ENCODE measurements around the gene DAB2.

The DAB2 gene

GRCh38 chr5:39396843-39397242 lies 27.9 kb downstream of the DAB2 start:
- H3K27me3 Mint-ChIP-seq: no peaks in the 10 kb centered on the region
- H3K4me1 Mint-ChIP-seq: peaks cover 5% of the 10 kb centered on the region
- DNase-seq (no peak), ATAC-seq (no peak)
- no peak overlapping the region for H3K4me3 Mint-ChIP-seq
- H3K27ac Mint-ChIP-seq: no peak overlapping the region
- H3K9me3 Mint-ChIP-seq: no peaks in the 10 kb centered on the region
- H3K36me3 Mint-ChIP-seq (ENCODE audit: low read depth): no peaks in the 10 kb centered on the region

- Mint-ChIP-seq H3K27ac (no peak overlapping the region), H3K9me3 (no peaks in the 10 kb centered on the region), H3K36me3 (ENCODE audit: low read depth) (no peaks in the 10 kb centered on the region), H3K27me3 (no peaks in the 10 kb centered on the region), H3K4me1 (peaks cover 5% of the 10 kb centered on the region), H3K4me3 (no peak overlapping the region)
- no peak for ATAC-seq
- no peak for DNase-seq
These were observed 29.3 kb downstream of the DAB2 start for GRCh38 chr5:39395521-39395920.

- no peak overlapping the region for H3K4me3 Mint-ChIP-seq
- no peak for DNase-seq
- H3K27ac Mint-ChIP-seq: no peak overlapping the region
- no peaks in the 10 kb centered on the region for H3K9me3 Mint-ChIP-seq
- peaks cover 5% of the 10 kb centered on the region for H3K4me1 Mint-ChIP-seq
- ATAC-seq: no peak
- H3K36me3 Mint-ChIP-seq (ENCODE audit: low read depth): no peaks in the 10 kb centered on the region
- H3K27me3 Mint-ChIP-seq: no peaks in the 10 kb centered on the region
These were observed 29.8 kb downstream of the DAB2 start for GRCh38 chr5:39394946-39395345.

GRCh38 chr5:39390945-39391344 lies 33.8 kb downstream of the DAB2 start:
- H3K27ac Mint-ChIP-seq: no peak overlapping the region
- DNase-seq (no peak), ATAC-seq (no peak)
- no peaks in the 10 kb centered on the region for H3K27me3 Mint-ChIP-seq
- no peak overlapping the region for H3K4me3 Mint-ChIP-seq
- no peaks in the 10 kb centered on the region for H3K9me3 Mint-ChIP-seq
- no peaks in the 10 kb centered on the region for H3K4me1 Mint-ChIP-seq
- H3K36me3 Mint-ChIP-seq (ENCODE audit: low read depth): no peaks in the 10 kb centered on the region

DNA sequence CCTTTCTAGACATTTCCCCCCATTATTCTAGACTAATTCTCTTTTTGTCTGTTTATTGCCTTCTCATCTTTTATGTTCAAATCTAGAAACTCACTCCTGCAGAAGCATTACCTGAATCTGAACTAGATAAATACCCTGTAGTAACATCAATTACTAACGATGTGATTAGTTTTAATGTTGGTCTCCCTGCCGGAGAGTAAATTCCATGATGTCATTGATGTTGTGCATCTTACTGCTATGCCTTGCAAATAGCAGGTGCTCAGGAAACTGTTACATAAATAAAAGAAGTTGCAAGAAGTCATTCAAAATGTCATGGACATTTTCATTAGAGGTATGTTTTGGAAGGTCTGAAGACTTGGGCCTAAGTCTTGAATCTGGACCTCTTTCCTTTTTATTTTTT lies 37.5 kb downstream of the DAB2 start:
- Mint-ChIP-seq H3K4me1 (no peaks in the 10 kb centered on the region), H3K4me3 (no peak overlapping the region), H3K36me3 (ENCODE audit: low read depth) (no peaks in the 10 kb centered on the region), H3K27ac (no peak overlapping the region), H3K9me3 (no peaks in the 10 kb centered on the region), H3K27me3 (no peaks in the 10 kb centered on the region)
- no peak for DNase-seq
- no peak for ATAC-seq

DNA sequence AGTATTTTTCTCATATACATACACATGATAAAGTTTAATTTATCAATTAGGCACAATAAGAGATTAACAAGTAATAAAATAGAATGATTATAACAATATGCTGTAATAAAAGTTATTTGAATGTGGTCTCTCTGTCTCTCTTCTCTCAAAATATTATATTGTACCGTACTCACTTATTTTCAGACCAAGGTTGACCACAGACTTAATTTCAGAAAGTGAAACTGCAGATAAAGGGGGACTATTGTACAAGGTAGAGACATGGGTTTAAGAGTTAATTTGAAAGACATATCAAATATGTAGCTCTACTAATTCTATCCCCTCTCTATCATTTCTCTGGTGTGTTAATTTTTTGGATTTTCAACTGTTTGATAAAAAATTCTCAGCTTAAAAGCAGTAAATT lies 40.5 kb downstream of the DAB2 start:
- Mint-ChIP-seq H3K9me3 (no peaks in the 10 kb centered on the region), H3K27ac (no peak overlapping the region), H3K4me3 (no peak overlapping the region), H3K36me3 (ENCODE audit: low read depth) (no peaks in the 10 kb centered on the region), H3K27me3 (no peaks in the 10 kb centered on the region), H3K4me1 (no peaks in the 10 kb centered on the region)
- DNase-seq (no peak), ATAC-seq (no peak)

DNA sequence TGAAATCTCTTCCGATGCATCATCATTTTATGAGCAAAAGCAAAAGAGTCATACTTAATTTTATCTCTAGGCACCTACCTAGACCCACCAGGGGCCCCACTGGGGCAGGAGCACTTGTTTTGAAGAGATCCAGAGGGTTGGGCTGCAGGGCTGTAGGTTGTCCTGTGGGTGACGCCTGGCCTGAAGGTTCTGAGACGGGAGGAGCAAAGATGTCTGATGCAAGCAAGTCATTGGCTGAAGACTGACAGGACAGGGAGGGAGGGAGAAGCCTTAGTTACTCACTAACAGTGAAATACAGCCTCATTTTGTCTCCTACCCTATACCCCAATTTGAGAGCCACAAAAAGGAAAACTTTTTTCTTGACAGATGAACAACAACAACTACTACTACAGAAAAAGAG lies 43.4 kb downstream of the DAB2 start:
- ATAC-seq: no peak
- Mint-ChIP-seq H3K27me3 (peaks cover 1% of the 10 kb centered on the region), H3K36me3 (ENCODE audit: low read depth) (no peaks in the 10 kb centered on the region), H3K27ac (no peak overlapping the region), H3K4me1 (no peaks in the 10 kb centered on the region), H3K4me3 (no peak overlapping the region), H3K9me3 (no peaks in the 10 kb centered on the region)
- no peak for DNase-seq

- DNase-seq (no peak), ATAC-seq (no peak)
- Mint-ChIP-seq H3K9me3 (no peaks in the 10 kb centered on the region), H3K36me3 (ENCODE audit: low read depth) (no peaks in the 10 kb centered on the region), H3K4me3 (no peak overlapping the region), H3K27ac (no peak overlapping the region), H3K27me3 (peaks cover 1% of the 10 kb centered on the region), H3K4me1 (no peaks in the 10 kb centered on the region)
These were observed 45.1 kb downstream of the DAB2 start for GRCh38 chr5:39379693-39380092.

- DNase-seq (no peak), ATAC-seq (no peak)
- Mint-ChIP-seq H3K9me3 (no peaks in the 10 kb centered on the region), H3K36me3 (ENCODE audit: low read depth) (no peaks in the 10 kb centered on the region), H3K27ac (no peak overlapping the region), H3K4me1 (no peaks in the 10 kb centered on the region), H3K4me3 (no peak overlapping the region), H3K27me3 (peaks cover 1% of the 10 kb centered on the region)
These were observed 47.2 kb downstream of the DAB2 start for GRCh38 chr5:39377613-39378012.

DNA sequence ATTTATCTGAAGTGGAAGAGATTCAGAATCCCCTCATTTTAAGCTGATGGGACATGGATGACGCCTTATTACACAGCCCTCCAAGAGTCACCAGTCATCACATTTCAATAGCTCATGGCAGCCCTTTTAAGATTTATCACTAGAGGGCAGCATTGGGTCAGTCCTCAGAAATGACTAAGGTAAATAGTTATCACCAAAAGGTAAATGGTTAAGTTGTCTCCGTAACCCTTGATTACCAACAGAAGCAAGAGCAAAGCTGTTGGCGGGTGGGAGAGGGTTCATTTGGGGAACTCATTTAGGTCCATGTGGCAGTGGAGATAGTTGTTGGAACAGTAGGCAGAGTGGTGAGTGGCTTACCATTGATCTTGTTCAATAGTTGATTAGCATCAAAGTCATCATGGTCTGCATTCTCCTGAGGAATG lies 48.5 kb downstream of the DAB2 start:
- Mint-ChIP-seq H3K36me3 (ENCODE audit: low read depth) (no peaks in the 10 kb centered on the region), H3K4me1 (no peaks in the 10 kb centered on the region), H3K27ac (no peak overlapping the region), H3K27me3 (peaks cover 1% of the 10 kb centered on the region), H3K9me3 (no peaks in the 10 kb centered on the region), H3K4me3 (no peak overlapping the region)
- DNase-seq (peak; percentile 22), ATAC-seq (no peak)

DNA sequence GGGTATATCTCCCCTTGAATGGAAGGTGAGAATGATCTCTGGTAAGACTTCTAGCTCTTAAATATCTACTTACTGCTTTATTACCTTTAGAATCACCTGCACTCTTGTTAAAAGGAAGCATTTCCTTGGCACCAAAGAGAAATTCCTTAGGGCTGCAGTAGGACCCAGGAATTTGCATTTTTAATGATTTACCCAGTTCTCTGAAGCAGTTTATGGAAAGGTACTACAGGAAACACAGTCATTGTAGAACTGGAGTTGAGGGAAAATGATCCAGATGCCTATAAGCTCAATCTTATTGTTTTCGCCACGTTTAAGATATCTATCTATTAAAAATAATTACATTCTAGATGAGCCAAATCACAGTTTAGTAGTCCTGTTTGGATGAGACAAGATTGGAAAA lies 51.0 kb downstream of the DAB2 start:
- ATAC-seq: no peak
- peaks cover 2% of the 10 kb centered on the region for H3K4me1 Mint-ChIP-seq
- no peaks in the 10 kb centered on the region for H3K36me3 Mint-ChIP-seq (ENCODE audit: low read depth)
- H3K27me3 Mint-ChIP-seq: peaks cover 1% of the 10 kb centered on the region
- no peak overlapping the region for H3K27ac Mint-ChIP-seq
- H3K9me3 Mint-ChIP-seq: no peaks in the 10 kb centered on the region
- no peak for DNase-seq
- no peak overlapping the region for H3K4me3 Mint-ChIP-seq

DNA sequence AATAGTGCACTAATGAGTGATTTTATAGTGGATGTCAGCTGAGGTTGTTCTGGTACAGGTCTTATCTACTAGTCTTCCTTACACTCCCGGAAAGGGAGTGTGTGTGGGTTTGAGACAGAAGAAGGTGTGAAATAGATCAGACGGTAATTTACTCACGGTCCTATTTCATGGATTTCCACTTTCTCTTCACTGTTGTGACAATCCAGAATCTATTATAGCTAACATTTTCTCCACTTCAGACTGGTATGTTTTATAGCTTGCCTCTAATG lies 53.5 kb downstream of the DAB2 start:
- H3K27me3 Mint-ChIP-seq: peaks cover 2% of the 10 kb centered on the region
- DNase-seq (no peak), ATAC-seq (no peak)
- peaks cover 3% of the 10 kb centered on the region for H3K4me1 Mint-ChIP-seq
- H3K4me3 Mint-ChIP-seq: no peak overlapping the region
- no peaks in the 10 kb centered on the region for H3K36me3 Mint-ChIP-seq (ENCODE audit: low read depth)
- no peak overlapping the region for H3K27ac Mint-ChIP-seq
- H3K9me3 Mint-ChIP-seq: no peaks in the 10 kb centered on the region

- H3K9me3 Mint-ChIP-seq: no peaks in the 10 kb centered on the region
- H3K36me3 Mint-ChIP-seq (ENCODE audit: low read depth): no peaks in the 10 kb centered on the region
- no peak overlapping the region for H3K27ac Mint-ChIP-seq
- peaks cover 2% of the 10 kb centered on the region for H3K27me3 Mint-ChIP-seq
- H3K4me1 Mint-ChIP-seq: peaks cover 3% of the 10 kb centered on the region
- ATAC-seq (no peak), DNase-seq (no peak)
- no peak overlapping the region for H3K4me3 Mint-ChIP-seq
These were observed 54.0 kb downstream of the DAB2 start for GRCh38 chr5:39370555-39371366.

GRCh38 chr5:39369123-39369815 lies 55.5 kb downstream of the DAB2 start:
- no peak overlapping the region for H3K27ac Mint-ChIP-seq
- no peaks in the 10 kb centered on the region for H3K9me3 Mint-ChIP-seq
- no peak overlapping the region for H3K4me3 Mint-ChIP-seq
- no peaks in the 10 kb centered on the region for H3K36me3 Mint-ChIP-seq (ENCODE audit: low read depth)
- H3K27me3 Mint-ChIP-seq: peaks cover 2% of the 10 kb centered on the region
- H3K4me1 Mint-ChIP-seq: peaks cover 3% of the 10 kb centered on the region
- no peak for ATAC-seq
- DNase-seq: no peak

GRCh38 chr5:39368116-39368515 lies 56.7 kb downstream of the DAB2 start:
- H3K4me3 Mint-ChIP-seq: no peak overlapping the region
- H3K4me1 Mint-ChIP-seq: peaks cover 3% of the 10 kb centered on the region
- no peak for DNase-seq
- H3K9me3 Mint-ChIP-seq: no peaks in the 10 kb centered on the region
- H3K27ac Mint-ChIP-seq: no peak overlapping the region
- peaks cover 2% of the 10 kb centered on the region for H3K27me3 Mint-ChIP-seq
- H3K36me3 Mint-ChIP-seq (ENCODE audit: low read depth): no peaks in the 10 kb centered on the region
- no peak for ATAC-seq

Measured in activated naive CD8-positive, alpha-beta T cell treated with anti-CD3 and anti-CD28 coated beads, Interleukin-2, amount 50 U/mL, for 24 hours (primary cell).